Skin of body (tissue), 2 donors: Measurements from ENCODE around the gene MCM3AP. TPM values are rescaled to one million over a fixed set of nuclear protein-coding genes. Genes with fewer than 3 reads are reported as not detected.
"Not testable (repeated sequence)": the region's sequence is repeated elsewhere in the genome, so short reads cannot be mapped to it uniquely, and the experiment has no call there.

ENCODE experiments used
- DNase-seq: peaks from one replicate; lab custom pipeline; 2025; lab: John Stamatoyannopoulos, UW
- total RNA-seq: library from RNA; depleted of rRNA; stranded (reverse); fragments of >200 nt; gene quantifications from one replicate; pipeline ENCODE4 v1.2.3, GENCODE V29; 2014

The MCM3AP gene
- total RNA-seq, 1 donor from 2014 or later = 83.8 TPM

DNA sequence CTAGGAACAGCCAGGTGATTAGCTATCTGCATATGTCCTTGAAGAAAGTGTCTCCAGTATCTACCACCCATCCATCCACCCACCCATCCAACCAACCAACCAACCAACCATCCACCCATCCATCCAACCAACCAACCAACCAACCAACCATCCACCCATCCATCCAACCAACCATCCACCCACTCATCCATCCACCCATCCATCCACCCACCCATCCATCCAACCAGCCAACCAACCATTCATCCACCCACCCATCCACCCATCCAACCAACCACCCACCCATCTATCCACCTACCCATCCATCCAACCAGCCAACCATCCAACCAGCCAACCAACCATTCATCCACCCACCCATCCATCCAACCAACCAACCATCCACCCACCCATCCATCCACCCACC lies 26.2 kb upstream of the MCM3AP start:
- DNase-seq = no peak

DNA sequence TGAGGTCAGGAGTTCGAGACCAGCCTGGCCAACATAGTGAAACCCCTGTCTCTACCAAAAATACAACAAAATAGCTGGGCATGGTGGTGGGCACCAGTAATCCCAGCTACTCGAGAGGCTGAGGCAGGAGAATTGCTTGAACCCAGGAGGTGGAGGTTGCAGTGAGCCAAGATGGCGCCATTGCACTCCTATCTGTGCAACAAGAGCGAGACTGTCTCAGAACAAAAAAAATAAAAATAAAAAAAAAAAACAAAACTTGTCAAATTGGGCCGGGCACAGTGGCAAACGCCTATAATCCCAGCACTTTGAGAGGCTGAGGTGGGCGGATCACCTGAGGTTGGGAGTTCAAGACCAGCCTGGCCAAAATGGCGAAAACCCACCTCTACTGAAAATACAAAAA lies 24.8 kb upstream of the MCM3AP start:
- not testable (repeated sequence) for DNase-seq

- no peak for DNase-seq
Measured at GRCh38 chr21:46308431-46308830, 23.0 kb upstream of the MCM3AP start.

DNA sequence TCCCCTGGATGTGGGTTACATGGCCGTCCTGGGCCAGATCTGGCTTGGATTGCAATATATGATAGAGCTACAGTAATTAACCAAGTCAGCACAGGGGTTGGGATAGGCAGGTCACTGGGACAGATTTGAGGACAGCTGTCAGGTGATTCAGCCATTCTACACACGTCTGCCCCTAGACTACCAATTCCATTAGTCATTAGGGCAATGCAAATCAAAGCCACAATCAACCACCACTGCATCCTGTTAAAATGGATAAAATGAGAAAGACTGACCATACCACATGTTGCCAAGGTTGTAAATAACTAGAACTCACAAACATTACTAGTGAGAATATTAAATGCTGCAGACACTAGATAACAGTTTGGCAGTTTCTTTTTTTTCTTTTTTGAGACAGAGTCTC lies 22.2 kb upstream of the MCM3AP start:
- no peak for DNase-seq

DNA sequence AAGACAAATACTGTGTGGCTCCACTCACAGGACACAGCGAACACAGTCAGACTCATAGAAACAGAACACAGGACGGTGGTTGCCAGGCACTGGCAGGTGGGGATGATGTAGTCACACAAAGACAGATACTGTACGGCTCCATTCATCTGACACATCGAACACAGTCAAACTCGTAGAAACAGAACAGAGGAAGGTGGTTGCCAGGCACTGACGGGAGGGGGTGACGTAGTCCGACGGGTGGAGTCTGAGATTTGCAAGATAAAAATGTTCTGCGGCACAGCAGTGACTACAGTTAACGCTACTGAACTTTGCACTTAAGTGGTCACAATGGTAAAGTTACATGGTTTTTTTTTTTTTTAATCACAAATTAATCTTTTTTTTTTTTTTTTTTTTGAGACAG lies 19.5 kb upstream of the MCM3AP start:
- no peak for DNase-seq

- no peak for DNase-seq
Measured at GRCh38 chr21:46304437-46304836, 19.0 kb upstream of the MCM3AP start.

DNA sequence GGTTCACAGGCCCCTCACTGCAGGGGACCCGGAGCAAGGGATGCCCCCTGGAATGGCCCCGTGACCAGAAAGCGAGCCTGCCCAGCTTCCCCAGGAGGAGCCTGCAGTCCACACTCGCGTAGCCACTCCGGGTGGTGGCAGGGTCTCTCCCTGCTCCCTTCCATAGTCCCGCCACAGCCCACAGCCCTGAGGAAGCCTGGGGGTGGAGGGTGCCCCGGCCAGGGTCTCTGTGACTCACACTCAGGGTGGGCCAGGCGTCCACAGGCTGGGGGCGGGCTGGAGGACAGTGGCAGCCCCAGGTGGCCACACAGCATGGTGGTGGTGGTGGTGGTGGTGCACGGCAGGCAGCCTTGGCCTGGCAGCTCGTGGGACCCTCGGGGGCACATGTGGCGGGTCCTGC lies 16.3 kb upstream of the MCM3AP start:
- no peak for DNase-seq

DNA sequence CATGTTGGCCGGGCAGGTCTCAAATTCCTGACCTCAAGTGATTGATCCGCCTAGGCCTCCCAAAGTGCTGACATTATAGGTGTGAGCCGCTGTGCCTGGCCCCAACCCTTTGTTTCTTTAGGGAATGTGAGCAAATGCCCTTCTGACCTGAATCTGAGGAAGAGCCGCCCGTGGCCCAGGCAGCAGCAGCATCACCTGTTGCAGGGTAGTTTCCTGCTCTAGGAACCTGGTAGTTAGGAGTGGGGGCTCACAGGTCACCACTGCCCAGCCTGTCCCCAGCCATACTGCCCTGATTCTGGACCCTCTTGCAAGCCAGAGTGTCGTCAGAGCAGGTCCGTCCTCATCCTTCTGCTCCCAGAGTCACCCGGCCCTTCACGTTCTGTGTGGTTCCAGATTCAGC lies 13.8 kb upstream of the MCM3AP start:
- no peak for DNase-seq

- peak; percentile 31 for DNase-seq
Measured at GRCh38 chr21:46297338-46298271, 12.2 kb upstream of the MCM3AP start.

GRCh38 chr21:46295996-46296752 lies 10.8 kb upstream of the MCM3AP start:
- DNase-seq = peak; percentile 82

DNA sequence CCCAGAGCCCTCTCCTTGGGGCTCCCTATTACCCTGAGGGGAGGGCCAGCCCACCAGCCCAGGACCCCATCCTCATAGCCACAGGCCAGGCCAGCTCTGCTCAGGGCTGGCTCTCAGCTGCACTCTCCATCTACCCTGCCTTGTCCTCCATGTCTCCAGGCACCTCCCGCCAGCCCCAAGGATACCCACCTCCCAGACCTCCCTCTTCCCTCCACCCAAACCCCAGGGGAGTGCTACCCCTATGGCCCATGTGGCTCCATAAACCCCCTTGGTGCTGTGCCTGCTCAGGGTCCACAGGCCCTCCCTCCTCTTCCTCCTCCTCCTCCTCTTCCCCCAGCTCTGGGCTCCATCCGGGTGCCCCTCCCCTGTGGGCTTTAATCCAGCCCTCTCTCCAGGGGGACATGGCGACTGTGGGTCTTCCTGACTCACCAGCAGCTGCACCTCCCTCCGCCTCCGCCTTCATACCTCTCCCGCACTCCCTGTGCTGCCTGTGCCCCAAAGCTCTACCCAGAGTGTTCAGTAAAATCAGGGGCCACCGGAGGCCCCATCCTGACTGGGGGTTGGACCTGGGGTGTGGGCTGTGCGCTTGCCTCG lies 9.9 kb upstream of the MCM3AP start:
- DNase-seq = no peak

GRCh38 chr21:46294647-46295176 lies 9.3 kb upstream of the MCM3AP start:
- DNase-seq = no peak

DNA sequence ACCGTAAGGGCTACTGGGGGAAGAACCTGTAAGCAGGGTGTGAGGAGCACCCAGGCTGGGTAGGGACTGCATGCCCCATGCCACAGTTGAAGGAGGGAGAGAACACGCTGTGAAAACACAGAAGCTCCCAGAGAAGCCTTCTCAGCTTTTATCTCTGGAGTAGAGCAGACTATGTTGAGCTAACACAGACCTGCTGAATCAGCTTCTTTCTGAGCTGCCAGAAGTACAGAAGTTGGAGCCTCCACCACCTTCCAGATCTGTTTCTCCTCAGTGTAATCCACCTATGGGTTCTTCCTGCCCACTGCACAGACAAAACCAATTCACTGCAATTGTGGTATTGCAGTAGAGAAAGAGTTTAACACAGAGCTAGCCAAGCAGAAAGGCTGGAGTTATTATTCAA lies 6.2 kb upstream of the MCM3AP start:
- no peak for DNase-seq

DNA sequence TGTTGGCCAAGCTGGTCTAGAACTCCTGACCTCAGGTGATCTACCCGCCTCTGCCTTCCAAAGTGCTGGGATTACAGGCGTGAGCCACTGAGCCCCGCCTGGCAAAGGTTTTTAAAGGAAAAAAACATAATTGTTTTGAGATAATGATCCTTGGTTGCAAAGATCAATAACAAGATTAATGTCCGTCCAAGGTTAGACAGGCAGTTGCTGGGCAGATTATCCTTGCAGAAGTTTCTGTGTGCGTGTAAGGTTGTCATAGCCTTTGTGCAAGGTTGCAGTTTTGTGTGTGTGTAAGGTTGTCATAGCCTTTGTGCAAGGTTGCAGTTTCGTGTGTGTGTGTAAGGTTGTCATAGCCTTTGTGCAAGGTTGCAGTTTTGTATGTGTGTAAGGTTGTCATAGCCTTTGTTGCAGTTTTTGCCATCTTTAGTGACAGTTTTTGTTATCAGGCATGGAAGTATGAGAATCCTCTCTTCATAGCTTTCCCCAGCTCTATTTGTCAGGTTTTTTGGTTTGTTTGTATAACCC lies 4.3 kb upstream of the MCM3AP start:
- DNase-seq = no peak

- DNase-seq = no peak
Measured at GRCh38 chr21:46287541-46287940, 2.1 kb upstream of the MCM3AP start.

- peak; percentile 77 for DNase-seq
Measured at GRCh38 chr21:46286648-46287002, 1.2 kb upstream of the MCM3AP start.

DNA sequence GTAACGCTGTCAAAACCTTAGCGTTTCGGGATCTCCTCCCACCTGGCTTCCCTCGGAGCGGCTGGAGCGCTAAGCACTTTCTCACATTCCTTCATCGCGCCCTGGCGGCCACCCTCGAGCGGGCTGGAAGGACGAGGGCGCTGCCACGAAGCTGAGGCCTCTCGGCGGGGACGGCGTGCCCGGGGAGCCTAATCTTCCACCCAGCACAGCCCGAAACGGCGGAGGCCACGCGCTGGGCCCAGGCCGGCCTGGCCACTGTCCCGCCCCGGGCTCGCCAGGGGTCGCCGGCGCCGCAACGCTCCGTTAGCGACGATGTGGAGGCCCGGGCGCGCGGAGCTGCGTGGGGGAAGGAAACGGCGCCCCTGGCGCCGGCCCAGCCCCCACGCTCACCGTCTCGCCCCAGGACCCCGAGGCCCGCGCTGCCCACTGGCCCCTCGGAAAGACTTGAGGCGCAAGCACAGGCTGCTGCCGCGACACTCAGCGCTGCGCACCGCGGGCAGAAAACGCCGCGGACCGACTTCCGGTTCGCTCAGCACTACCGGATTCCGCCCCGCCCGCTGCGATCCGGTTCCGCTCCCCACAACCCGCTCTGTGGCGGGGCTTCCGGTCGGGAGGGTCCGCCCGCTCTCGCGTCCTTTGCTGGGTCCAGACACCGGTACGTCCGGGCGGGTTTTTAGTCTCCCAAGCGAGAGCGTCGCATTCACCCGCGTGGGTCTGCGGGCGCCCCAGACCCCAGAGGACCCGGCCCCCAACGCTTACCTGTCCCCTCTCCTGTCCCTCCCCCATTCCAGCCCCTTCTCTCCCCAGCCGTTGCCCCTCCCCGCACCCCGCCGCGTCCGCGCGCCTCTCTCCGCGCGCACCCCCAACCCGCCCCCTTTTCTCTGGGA lies 593 bp upstream of the MCM3AP start, which contains the start of gene YBEY:
Gene YBEY, plus strand, starts transcription at position 582 of the 887 bp plus-strand sequence. CDS start 572 bp downstream, outside the sequence.
- peak; percentile 83 for DNase-seq

- no peak for DNase-seq
Measured at GRCh38 chr21:46284733-46285132, 678 bp downstream of the MCM3AP start.

DNA sequence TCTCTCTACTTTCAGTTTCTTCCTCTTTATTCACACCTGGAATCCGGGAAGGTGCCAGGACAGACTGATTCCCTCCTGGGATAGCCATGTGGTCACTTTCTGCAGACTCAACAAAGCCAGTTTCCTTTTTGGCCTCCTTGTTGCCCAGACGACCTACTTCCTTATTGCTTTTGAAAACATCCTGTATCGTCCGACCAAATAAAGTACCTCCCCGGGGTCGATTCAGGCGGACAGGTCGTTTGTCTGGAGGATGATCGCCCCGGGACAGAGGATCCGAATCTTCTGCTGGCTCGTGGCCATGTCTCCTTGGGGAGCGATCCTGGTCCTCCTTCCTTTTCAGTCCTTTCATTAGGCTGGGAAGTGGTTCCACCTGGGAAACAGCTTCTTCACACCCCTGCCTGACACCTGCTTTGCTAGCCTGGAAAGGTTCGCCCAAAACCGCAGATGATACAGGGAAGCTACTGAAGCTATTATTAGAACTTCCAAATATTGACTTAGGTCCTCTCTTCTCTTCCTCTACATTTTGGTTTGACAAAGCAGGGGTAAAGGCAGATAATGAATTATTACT lies 1.2 kb downstream of the MCM3AP start:
- DNase-seq = no peak

GRCh38 chr21:46274797-46275390 lies 10.5 kb downstream of the MCM3AP start:
- DNase-seq = no peak
